SK-N-SH (cell line): Measurements from ENCODE around the gene DHCR24.

Experiments used
- CTCF ChIP-seq: fragments of 200-600 bp; sonication (generic); IDR thresholded peaks from 2 replicates; pipeline ENCODE4 v1.6.1; 2017; ENCODE audit warnings: antibody characterized with exemption, mild to moderate bottlenecking, moderate library complexity
- EP300 ChIP-seq, 2 experiments: IDR thresholded peaks; 2 replicates each; pipeline versions ENCODE4 v1.4.0 to v1.6.1; 2012; ENCODE audit warnings: borderline replicate concordance in 1 of 2, low read depth in 1 of 2, low read length in 1 of 2
- EZH2phosphoT487 ChIP-seq: fragments of 200-600 bp; sonication (generic); IDR thresholded peaks from 2 replicates; pipeline ENCODE4 v1.6.1; 2017; ENCODE audit warnings: low read depth, mixed run types, mild to moderate bottlenecking, antibody characterized with exemption, moderate library complexity, borderline replicate concordance
- JUND ChIP-seq: IDR thresholded peaks from 2 replicates; pipeline ENCODE4 v1.4.0; 2012
- RAD21 ChIP-seq: IDR thresholded peaks from 2 replicates; pipeline ENCODE4 v1.6.1; 2012; ENCODE audit warnings: mild to moderate bottlenecking, low read length
- REST ChIP-seq: IDR thresholded peaks from 2 replicates; pipeline ENCODE4 v1.6.1; 2012; ENCODE audit warnings: mild to moderate bottlenecking, low read depth, low read length, moderate library complexity
- RXRA ChIP-seq: IDR thresholded peaks from 2 replicates; pipeline ENCODE4 v1.4.0; 2012; ENCODE audit warnings: low read depth, mild to moderate bottlenecking, borderline replicate concordance
- SMC3 ChIP-seq: IDR thresholded peaks from 2 replicates; pipeline ENCODE4 v1.6.1; 2012; ENCODE audit warnings: low read depth, low read length, improper control_type of control experiment
- USF1 ChIP-seq: IDR thresholded peaks from 2 replicates; pipeline ENCODE4 v1.4.0; 2012; ENCODE audit warnings: low read depth, borderline replicate concordance
- ZBTB33 ChIP-seq: IDR thresholded peaks from 2 replicates; pipeline ENCODE4 v1.4.0; 2012; ENCODE audit warnings: low read depth, borderline replicate concordance

GRCh38 chr1:54884768-54885167 lies 2.2 kb downstream of the DHCR24 start:
- TF ChIP-seq SMC3 (no peak), CTCF (no peak), RAD21 (no peak), ZBTB33 (no peak), EZH2phosphoT487 (no peak), USF1 (no peak), EP300 (IDR thresholded peaks at IDR 0.05; ENCODE audit: borderline replicate concordance in 1 of 2, low read depth in 1 of 2, low read length in 1 of 2) (no peak), JUND (no peak), RXRA (no peak), REST (no peak)
